Panc1 (cell line): ENCODE results near the gene CFHR5. TPM values are rescaled to one million over a fixed set of nuclear protein-coding genes. Genes with fewer than 3 reads are reported as not detected.

Experiments
- ATAC-seq: fragments of 200-7000 bp; cut with Tn5 transposase; 2 replicates; pipeline ENCODE4 v1.9.1; 2020; ENCODE audit warnings: mild to moderate bottlenecking, moderate library complexity
- BruUV-seq: library from RNA; stranded (reverse); fragments of 400-500 nt; replicated peaks from 2 replicates; lab custom pipeline; 2021; lab: Mats Ljungman, UMichigan
- CTCF ChIA-PET: fragments of 300-600 bp; sonication (Branson Sonifier 250); formaldehyde crosslinking; loops from one replicate; lab custom pipeline; 2022; ENCODE audit warnings: antibody characterized with exemption; lab: Charles Lee
- POLR2A ChIA-PET: fragments of 300-600 bp; sonication (Branson Sonifier 250); formaldehyde crosslinking; loops from one replicate; lab custom pipeline; 2022; ENCODE audit warnings: antibody characterized with exemption; lab: Charles Lee
- DNase-seq: peaks from one replicate; pipeline ENCODE4 v3.0.0-alpha.2; 2010; ENCODE audit warnings: low read depth, low spot score
- H3K27ac ChIP-seq: 2 replicates; pipeline ENCODE4 v1.5.1; 2011; ENCODE audit warnings: mild to moderate bottlenecking, low read length, inconsistent platforms
- H3K27me3 ChIP-seq: fragments of 200-500 bp; sonication (Bioruptor generic); 2 replicates; pipeline ENCODE4 v1.6.0; 2014; ENCODE audit warnings: low read length, inconsistent platforms; ENCODE audit not compliant: control insufficient read depth, insufficient read depth
- H3K36me3 ChIP-seq: fragments of 200-500 bp; sonication (Bioruptor generic); 2 replicates; pipeline ENCODE4 v1.5.1; 2014; ENCODE audit warnings: inconsistent platforms, mild to moderate bottlenecking, low read length, moderate library complexity; ENCODE audit not compliant: control insufficient read depth, insufficient read depth
- H3K4me1 ChIP-seq: 2 replicates; pipeline ENCODE4 v1.5.1; 2011; ENCODE audit warnings: inconsistent platforms, mild to moderate bottlenecking, low read length, moderate library complexity; ENCODE audit not compliant: control insufficient read depth, insufficient read depth
- H3K4me3 ChIP-seq, 2 experiments: 2 replicates each; pipeline ENCODE4 v1.5.1; 2011 to 2012; ENCODE audit warnings: low read depth in 2 of 2, low read length in 2 of 2, mild to moderate bottlenecking in 2 of 2, inconsistent platforms in 1 of 2, moderate library complexity in 1 of 2
- H3K9me3 ChIP-seq: fragments of 200-500 bp; sonication (Bioruptor generic); 2 replicates; pipeline ENCODE4 v1.5.1; 2014; ENCODE audit warnings: low read depth, mild to moderate bottlenecking, inconsistent platforms, low read length, moderate library complexity; ENCODE audit not compliant: control insufficient read depth, insufficient read depth
- POLR2AphosphoS5 ChIP-seq: IDR thresholded peaks from 2 replicates; pipeline ENCODE4 v1.6.1; 2012; ENCODE audit warnings: mild to moderate bottlenecking, low read depth, low read length, moderate library complexity
- SIN3A ChIP-seq: IDR thresholded peaks from 2 replicates; pipeline ENCODE4 v1.6.1; 2012; ENCODE audit warnings: low read depth, mild to moderate bottlenecking, low read length, moderate library complexity, borderline replicate concordance; ENCODE audit not compliant: insufficient read depth
- TCF7L2 ChIP-seq: IDR thresholded peaks from 2 replicates; pipeline ENCODE4 v1.6.1; 2011; ENCODE audit warnings: mild to moderate bottlenecking, low read depth, low read length, inconsistent platforms
- in situ Hi-C: cut with HindIII; loops from 2 replicates; pipeline ENCODE4 v1.10.0; 2016; ENCODE audit warnings: low sequenced_read_pairs, low pct_unique_long_range_greater_than_20kb
- intact Hi-C: fragments of 100-400 bp; cut with micrococcal nuclease; formaldehyde crosslinking; loops from one replicate; pipeline ENCODE4 v1.10.0; 2022; ENCODE audit not compliant: unreplicated experiment
- total RNA-seq: library from RNA; stranded (reverse); gene quantifications from one replicate; pipeline ENCODE4 v1.2.1, GENCODE V29; 2021; ENCODE audit not compliant: unreplicated experiment
- TF ChIP-seq, protein P1 (sequence below), 2 experiments: IDR thresholded peaks; 2 replicates each; pipeline ENCODE4 v1.6.1; 2011 to 2012; ENCODE audit warnings: low read depth in 2 of 2, control low read depth in 1 of 2, low read length in 1 of 2, mild to moderate bottlenecking in 1 of 2, moderate library complexity in 1 of 2; ENCODE audit not compliant: insufficient read depth in 1 of 2
- TF ChIP-seq, protein P2 (sequence below): fragments of 450-650 bp; IDR thresholded peaks from 2 replicates; pipeline ENCODE4 v1.5.1; 2017; ENCODE audit warnings: mild to moderate bottlenecking

The CFHR5 gene
- total RNA-seq, 1 experiment from 2014 or later, result not detected

DNA sequence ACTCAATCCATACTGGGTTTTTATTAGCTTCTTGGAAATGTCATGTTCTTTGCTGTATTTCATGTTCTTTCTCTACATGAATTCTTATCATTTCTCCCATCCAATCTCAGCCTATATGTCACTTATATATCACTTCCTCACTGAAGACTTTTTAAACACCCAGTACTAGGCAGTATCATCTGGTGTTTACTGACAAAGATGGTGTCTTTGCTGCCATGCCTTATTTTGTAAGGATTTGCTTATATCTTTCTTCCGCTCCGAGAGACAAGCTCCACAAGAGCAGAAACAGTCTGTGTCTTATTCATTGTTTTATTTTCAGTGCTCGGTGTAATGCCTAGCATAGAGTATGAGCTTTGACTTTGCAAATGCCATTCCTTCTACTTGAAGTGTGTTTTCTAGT lies 59.5 kb downstream of the CFHR5 start:
- ChIA-PET CTCF (no interaction called here), POLR2A (no interaction called here)
- H3K36me3 ChIP-seq, result no peaks in the 10 kb centered on the region
- no peaks in the 10 kb centered on the region for H3K4me1 ChIP-seq
- in situ Hi-C loops (no loop called here), intact Hi-C loops (no loop called here)
- TF ChIP-seq, protein P1, sequence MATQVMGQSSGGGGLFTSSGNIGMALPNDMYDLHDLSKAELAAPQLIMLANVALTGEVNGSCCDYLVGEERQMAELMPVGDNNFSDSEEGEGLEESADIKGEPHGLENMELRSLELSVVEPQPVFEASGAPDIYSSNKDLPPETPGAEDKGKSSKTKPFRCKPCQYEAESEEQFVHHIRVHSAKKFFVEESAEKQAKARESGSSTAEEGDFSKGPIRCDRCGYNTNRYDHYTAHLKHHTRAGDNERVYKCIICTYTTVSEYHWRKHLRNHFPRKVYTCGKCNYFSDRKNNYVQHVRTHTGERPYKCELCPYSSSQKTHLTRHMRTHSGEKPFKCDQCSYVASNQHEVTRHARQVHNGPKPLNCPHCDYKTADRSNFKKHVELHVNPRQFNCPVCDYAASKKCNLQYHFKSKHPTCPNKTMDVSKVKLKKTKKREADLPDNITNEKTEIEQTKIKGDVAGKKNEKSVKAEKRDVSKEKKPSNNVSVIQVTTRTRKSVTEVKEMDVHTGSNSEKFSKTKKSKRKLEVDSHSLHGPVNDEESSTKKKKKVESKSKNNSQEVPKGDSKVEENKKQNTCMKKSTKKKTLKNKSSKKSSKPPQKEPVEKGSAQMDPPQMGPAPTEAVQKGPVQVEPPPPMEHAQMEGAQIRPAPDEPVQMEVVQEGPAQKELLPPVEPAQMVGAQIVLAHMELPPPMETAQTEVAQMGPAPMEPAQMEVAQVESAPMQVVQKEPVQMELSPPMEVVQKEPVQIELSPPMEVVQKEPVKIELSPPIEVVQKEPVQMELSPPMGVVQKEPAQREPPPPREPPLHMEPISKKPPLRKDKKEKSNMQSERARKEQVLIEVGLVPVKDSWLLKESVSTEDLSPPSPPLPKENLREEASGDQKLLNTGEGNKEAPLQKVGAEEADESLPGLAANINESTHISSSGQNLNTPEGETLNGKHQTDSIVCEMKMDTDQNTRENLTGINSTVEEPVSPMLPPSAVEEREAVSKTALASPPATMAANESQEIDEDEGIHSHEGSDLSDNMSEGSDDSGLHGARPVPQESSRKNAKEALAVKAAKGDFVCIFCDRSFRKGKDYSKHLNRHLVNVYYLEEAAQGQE (IDR thresholded peaks at IDR 0.05; ENCODE audit: insufficient read depth in 1 of 2, low read depth in 2 of 2, low read length in 1 of 2), result no peak
- TF ChIP-seq, protein P2, sequence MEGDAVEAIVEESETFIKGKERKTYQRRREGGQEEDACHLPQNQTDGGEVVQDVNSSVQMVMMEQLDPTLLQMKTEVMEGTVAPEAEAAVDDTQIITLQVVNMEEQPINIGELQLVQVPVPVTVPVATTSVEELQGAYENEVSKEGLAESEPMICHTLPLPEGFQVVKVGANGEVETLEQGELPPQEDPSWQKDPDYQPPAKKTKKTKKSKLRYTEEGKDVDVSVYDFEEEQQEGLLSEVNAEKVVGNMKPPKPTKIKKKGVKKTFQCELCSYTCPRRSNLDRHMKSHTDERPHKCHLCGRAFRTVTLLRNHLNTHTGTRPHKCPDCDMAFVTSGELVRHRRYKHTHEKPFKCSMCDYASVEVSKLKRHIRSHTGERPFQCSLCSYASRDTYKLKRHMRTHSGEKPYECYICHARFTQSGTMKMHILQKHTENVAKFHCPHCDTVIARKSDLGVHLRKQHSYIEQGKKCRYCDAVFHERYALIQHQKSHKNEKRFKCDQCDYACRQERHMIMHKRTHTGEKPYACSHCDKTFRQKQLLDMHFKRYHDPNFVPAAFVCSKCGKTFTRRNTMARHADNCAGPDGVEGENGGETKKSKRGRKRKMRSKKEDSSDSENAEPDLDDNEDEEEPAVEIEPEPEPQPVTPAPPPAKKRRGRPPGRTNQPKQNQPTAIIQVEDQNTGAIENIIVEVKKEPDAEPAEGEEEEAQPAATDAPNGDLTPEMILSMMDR, result no peak
- TF ChIP-seq POLR2AphosphoS5, result no peak
- no peak overlapping the region for H3K4me3 ChIP-seq
- no TSS peak for BruUV-seq
- H3K27ac ChIP-seq, result no peak overlapping the region
- H3K27me3 ChIP-seq, result no peaks in the 10 kb centered on the region
- ATAC-seq (no peak), DNase-seq (no peak)
- H3K9me3 ChIP-seq, result no peaks in the 10 kb centered on the region

DNA sequence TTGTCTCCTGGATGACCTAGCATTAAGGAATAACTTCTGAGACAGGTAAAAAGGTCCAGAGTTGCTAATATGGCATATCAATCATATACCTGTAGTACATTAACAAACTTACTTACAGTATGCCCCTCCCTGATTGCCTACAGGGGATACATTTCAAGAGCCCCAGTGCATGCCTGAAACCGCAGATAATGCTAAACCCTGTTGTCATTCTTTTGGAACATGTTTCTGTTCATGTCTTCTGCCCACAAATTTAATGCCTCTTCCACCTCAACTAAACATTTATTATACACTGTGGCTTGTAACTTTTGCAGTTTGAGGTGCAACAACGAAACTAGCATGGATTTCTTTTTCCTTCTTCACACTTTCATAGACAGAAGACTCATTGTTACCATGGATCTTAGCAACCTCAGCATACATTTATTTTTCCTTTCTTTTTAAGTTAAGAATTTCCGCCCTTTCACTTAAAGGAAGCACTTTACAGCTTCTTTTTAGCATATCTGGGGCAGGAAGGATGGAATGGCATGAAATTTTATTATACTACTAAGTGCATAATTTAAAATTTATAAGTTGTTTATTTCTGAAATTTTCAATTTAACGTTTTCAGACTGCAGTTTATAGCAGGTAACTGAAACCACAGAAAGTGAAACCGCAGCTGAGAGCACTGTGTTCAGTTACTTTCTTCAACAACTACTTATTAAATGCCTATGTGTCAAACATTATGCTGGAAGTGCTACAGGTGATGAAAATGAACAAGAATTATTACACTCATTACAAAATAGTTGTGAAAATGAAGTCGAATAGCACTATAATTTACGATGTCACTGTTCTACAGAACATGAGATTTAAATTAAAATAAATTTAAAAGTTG lies 64.4 kb downstream of the CFHR5 start:
- intact Hi-C loops (no loop called here), in situ Hi-C loops (no loop called here)
- Histone ChIP-seq H3K9me3 (no peaks in the 10 kb centered on the region), H3K27me3 (no peaks in the 10 kb centered on the region), H3K4me1 (no peaks in the 10 kb centered on the region), H3K36me3 (no peaks in the 10 kb centered on the region), H3K27ac (no peak overlapping the region), H3K4me3 (no peak overlapping the region)
- ChIA-PET CTCF (no interaction called here), POLR2A (no interaction called here)
- TF ChIP-seq SIN3A (no peak), TCF7L2 (no peak), POLR2AphosphoS5 (no peak)
- TF ChIP-seq, protein P1 (IDR thresholded peaks at IDR 0.05; ENCODE audit: insufficient read depth in 1 of 2, low read depth in 2 of 2, low read length in 1 of 2), result no peak
- TF ChIP-seq, protein P2, result no peak
- DNase-seq (no peak), ATAC-seq (no peak)
- no TSS peak for BruUV-seq
